Liver (tissue), 9 donors: Measurements from ENCODE around the gene TMPRSS6. TPM values are rescaled to one million over a fixed set of nuclear protein-coding genes. Genes with fewer than 3 reads are reported as not detected.

Source experiments
- DNase-seq: peaks from one replicate; pipeline ENCODE4 v3.0.0-alpha.2; 2017; ENCODE audit warnings: low spot score
- H3K27ac ChIP-seq, 2 donors: one replicate each; pipeline ENCODE4 v1.7.0; 2013; ENCODE audit warnings: inconsistent platforms in 2 of 2, low read length in 2 of 2, control low read depth in 1 of 2, low read depth in 1 of 2, mild to moderate bottlenecking in 1 of 2
- H3K27me3 ChIP-seq, 4 donors: one replicate each; pipeline versions ENCODE4 v1.6.1 to v1.7.0; 2013; ENCODE audit warnings: low read length in 3 of 4, inconsistent platforms in 1 of 4, mild to moderate bottlenecking in 1 of 4, moderate library complexity in 1 of 4; ENCODE audit not compliant: control insufficient read depth in 4 of 4, insufficient read depth in 4 of 4
- H3K36me3 ChIP-seq, 4 donors: one replicate each; pipeline versions ENCODE4 v1.6.1 to v1.7.0; 2013; ENCODE audit warnings: low read length in 3 of 4, mild to moderate bottlenecking in 3 of 4, low read depth in 1 of 4, moderate library complexity in 1 of 4; ENCODE audit not compliant: control insufficient read depth in 4 of 4, insufficient read depth in 3 of 4
- H3K4me1 ChIP-seq, 4 donors: one replicate each; pipeline versions ENCODE4 v1.6.1 to v1.7.0; 2013; ENCODE audit warnings: low read length in 3 of 4, mild to moderate bottlenecking in 3 of 4, moderate library complexity in 1 of 4; ENCODE audit not compliant: control insufficient read depth in 4 of 4, insufficient read depth in 4 of 4
- H3K4me3 ChIP-seq, 3 donors: one replicate each; pipeline versions ENCODE4 v1.6.1 to v1.7.0; 2013; ENCODE audit warnings: low read length in 3 of 3, control low read depth in 1 of 3, low read depth in 1 of 3, mild to moderate bottlenecking in 1 of 3
- H3K9ac ChIP-seq, 2 donors: one replicate each; pipeline ENCODE4 v1.7.0; 2013; ENCODE audit warnings: low read length in 2 of 2, mild to moderate bottlenecking in 2 of 2, moderate library complexity in 2 of 2, control low read depth in 1 of 2, low read depth in 1 of 2
- H3K9me3 ChIP-seq, 4 donors: one replicate each; pipeline versions ENCODE4 v1.6.1 to v1.7.0; 2013; ENCODE audit warnings: low read length in 3 of 4; ENCODE audit not compliant: control insufficient read depth in 4 of 4
- ATF3 ChIP-seq: IDR thresholded peaks from 2 replicates; pipeline ENCODE4 v1.6.1; 2016; ENCODE audit warnings: antibody characterized with exemption
- CTCF ChIP-seq: fragments of 150-350 bp; IDR thresholded peaks from 2 replicates; pipeline ENCODE4 v1.5.1; 2017; ENCODE audit warnings: improper control_type of control experiment, low read depth, low read length; ENCODE audit not compliant: missing input control
- EGR1 ChIP-seq, 2 donors: IDR thresholded peaks; 2 replicates each; pipeline ENCODE4 v1.6.1; 2016 to 2018; ENCODE audit warnings: antibody characterized with exemption in 2 of 2, low read depth in 2 of 2
- FOXA1 ChIP-seq: IDR thresholded peaks from 2 replicates; pipeline ENCODE4 v1.6.1; 2016; ENCODE audit warnings: antibody characterized with exemption
- FOXA2 ChIP-seq: IDR thresholded peaks from 2 replicates; pipeline ENCODE4 v1.6.1; 2016; ENCODE audit warnings: antibody characterized with exemption
- GABPA ChIP-seq, 2 donors: IDR thresholded peaks in 1 of 2; conservative IDR thresholded peaks in 1 of 2; 2 replicates each; pipeline ENCODE4 v1.6.1; 2016; ENCODE audit warnings: antibody characterized with exemption in 2 of 2, mild to moderate bottlenecking in 1 of 2, moderate library complexity in 1 of 2
- HNF4A ChIP-seq, 2 donors: conservative IDR thresholded peaks; 2 replicates each; pipeline ENCODE4 v1.6.1; 2016; ENCODE audit warnings: antibody characterized with exemption in 2 of 2, mild to moderate bottlenecking in 2 of 2
- HNF4G ChIP-seq: IDR thresholded peaks from 2 replicates; pipeline ENCODE4 v1.6.1; 2016; ENCODE audit warnings: antibody characterized with exemption
- JUND ChIP-seq, 2 donors: IDR thresholded peaks; 2 replicates each; pipeline ENCODE4 v1.6.1; 2016; ENCODE audit warnings: antibody characterized with exemption in 2 of 2
- MAX ChIP-seq: IDR thresholded peaks from 2 replicates; pipeline ENCODE4 v1.6.1; 2016; ENCODE audit warnings: antibody characterized with exemption
- NR2F2 ChIP-seq: IDR thresholded peaks from 2 replicates; pipeline ENCODE4 v1.6.1; 2016; ENCODE audit warnings: antibody characterized with exemption
- RXRA ChIP-seq, 2 donors: IDR thresholded peaks; 2 replicates each; pipeline ENCODE4 v1.6.1; 2017 to 2018; ENCODE audit warnings: antibody characterized with exemption in 2 of 2, mild to moderate bottlenecking in 1 of 2
- SP1 ChIP-seq: IDR thresholded peaks from 2 replicates; pipeline ENCODE4 v1.6.1; 2018; ENCODE audit warnings: antibody characterized with exemption, mild to moderate bottlenecking
- TAF1 ChIP-seq: conservative IDR thresholded peaks from 2 replicates; pipeline ENCODE4 v1.6.1; 2016; ENCODE audit warnings: antibody characterized with exemption, mild to moderate bottlenecking
- YY1 ChIP-seq: IDR thresholded peaks from 2 replicates; pipeline ENCODE4 v1.6.1; 2016; ENCODE audit warnings: antibody characterized with exemption, mild to moderate bottlenecking
- ZBTB33 ChIP-seq: IDR thresholded peaks from 2 replicates; pipeline ENCODE4 v1.6.1; 2016; ENCODE audit warnings: antibody characterized with exemption
- WGBS: extraction: QIAGEN DNeasy Blood & Tissue Kit; methylation state at CpG from one replicate; pipeline ENCODE4 v1.1.7; 2013; 5-methylcytosine and 5-hydroxymethylcytosine counted together
- polyA plus RNA-seq, 2 donors: library from polyadenylated mRNA; stranded (reverse) in 1 of 2; unstranded in 1 of 2; fragments of 200-250 nt in 1 of 2; fragments of >200 nt in 1 of 2; fragmentation: Nextera tagmentation in 1 of 2; extraction: Ambion mirVana in 1 of 2; gene quantifications; one replicate each; pipeline versions ENCODE4 v1.2.1 to v1.2.3, GENCODE V29; 2013 to 2015
- total RNA-seq, 2 donors: library from RNA; depleted of rRNA; stranded (reverse); fragments of >200 nt; gene quantifications; one replicate each; pipeline ENCODE4 v1.2.3, GENCODE V29; 2014
- TF ChIP-seq, protein P1 (sequence below): IDR thresholded peaks from 2 replicates; pipeline ENCODE4 v1.6.1; 2016; ENCODE audit warnings: antibody characterized with exemption, mild to moderate bottlenecking
- donor health status: healthy.
- donor health status: healthy.
- donor health status: healthy.
- donor health status: healthy.
- donor health status: healthy.

The TMPRSS6 gene
- total and polyA plus RNA-seq, 4 donors: 12.6 to 47.1 (median 39.9) TPM

- 74% methylated on average over 7 of the region's 7 CpGs for WGBS
- Histone ChIP-seq H3K27me3 (no peaks in the 10 kb centered on the region), H3K4me1 (peaks cover 8 to 34% (median 27%) of the 10 kb centered on the region in 4 donors), H3K9ac (peak overlapping the region in 1 of 2 donors; percentile 26), H3K9me3 (no peaks in the 10 kb centered on the region), H3K4me3 (no peak overlapping the region), H3K36me3 (no peaks in the 10 kb centered on the region), H3K27ac (peak overlapping the region; percentile 19 to 33)
- TF ChIP-seq MAX: no peak
- no peak for TF ChIP-seq CTCF
- TF ChIP-seq HNF4A (conservative IDR thresholded peaks at IDR 0.05): no peak
- TF ChIP-seq SP1: no peak
- TF ChIP-seq NR2F2: no peak
- no peak for TF ChIP-seq FOXA1
- TF ChIP-seq HNF4G: no peak
- TF ChIP-seq, protein P1, sequence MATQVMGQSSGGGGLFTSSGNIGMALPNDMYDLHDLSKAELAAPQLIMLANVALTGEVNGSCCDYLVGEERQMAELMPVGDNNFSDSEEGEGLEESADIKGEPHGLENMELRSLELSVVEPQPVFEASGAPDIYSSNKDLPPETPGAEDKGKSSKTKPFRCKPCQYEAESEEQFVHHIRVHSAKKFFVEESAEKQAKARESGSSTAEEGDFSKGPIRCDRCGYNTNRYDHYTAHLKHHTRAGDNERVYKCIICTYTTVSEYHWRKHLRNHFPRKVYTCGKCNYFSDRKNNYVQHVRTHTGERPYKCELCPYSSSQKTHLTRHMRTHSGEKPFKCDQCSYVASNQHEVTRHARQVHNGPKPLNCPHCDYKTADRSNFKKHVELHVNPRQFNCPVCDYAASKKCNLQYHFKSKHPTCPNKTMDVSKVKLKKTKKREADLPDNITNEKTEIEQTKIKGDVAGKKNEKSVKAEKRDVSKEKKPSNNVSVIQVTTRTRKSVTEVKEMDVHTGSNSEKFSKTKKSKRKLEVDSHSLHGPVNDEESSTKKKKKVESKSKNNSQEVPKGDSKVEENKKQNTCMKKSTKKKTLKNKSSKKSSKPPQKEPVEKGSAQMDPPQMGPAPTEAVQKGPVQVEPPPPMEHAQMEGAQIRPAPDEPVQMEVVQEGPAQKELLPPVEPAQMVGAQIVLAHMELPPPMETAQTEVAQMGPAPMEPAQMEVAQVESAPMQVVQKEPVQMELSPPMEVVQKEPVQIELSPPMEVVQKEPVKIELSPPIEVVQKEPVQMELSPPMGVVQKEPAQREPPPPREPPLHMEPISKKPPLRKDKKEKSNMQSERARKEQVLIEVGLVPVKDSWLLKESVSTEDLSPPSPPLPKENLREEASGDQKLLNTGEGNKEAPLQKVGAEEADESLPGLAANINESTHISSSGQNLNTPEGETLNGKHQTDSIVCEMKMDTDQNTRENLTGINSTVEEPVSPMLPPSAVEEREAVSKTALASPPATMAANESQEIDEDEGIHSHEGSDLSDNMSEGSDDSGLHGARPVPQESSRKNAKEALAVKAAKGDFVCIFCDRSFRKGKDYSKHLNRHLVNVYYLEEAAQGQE: no peak
- TF ChIP-seq GABPA (IDR thresholded peaks at IDR 0.05 in 1 of 2, conservative IDR thresholded peaks at IDR 0.05 in 1 of 2): no peak
- TF ChIP-seq FOXA2: no peak
- TF ChIP-seq ATF3: no peak
- no peak for TF ChIP-seq JUND (IDR thresholded peaks at IDR 0.05)
- TF ChIP-seq TAF1: no peak
- TF ChIP-seq ZBTB33: no peak
- no peak for TF ChIP-seq RXRA (IDR thresholded peaks at IDR 0.05)
- no peak for DNase-seq
Observed at GRCh38 chr22:37043209-37043827, 66.2 kb downstream of the TMPRSS6 start.

GRCh38 chr22:37039466-37039865 lies 70.0 kb downstream of the TMPRSS6 start:
- no peak overlapping the region for H3K9ac ChIP-seq
- peaks cover 8 to 45% (median 34%) of the 10 kb centered on the region in 4 donors for H3K4me1 ChIP-seq
- no peak for TF ChIP-seq FOXA1
- no peak for TF ChIP-seq HNF4A (conservative IDR thresholded peaks at IDR 0.05)
- no peak for TF ChIP-seq NR2F2
- no peak for TF ChIP-seq ATF3
- TF ChIP-seq TAF1: no peak
- TF ChIP-seq SP1: no peak
- TF ChIP-seq YY1: no peak
- no peak for TF ChIP-seq GABPA (IDR thresholded peaks at IDR 0.05 in 1 of 2, conservative IDR thresholded peaks at IDR 0.05 in 1 of 2)
- no peak for TF ChIP-seq ZBTB33
- no peak for TF ChIP-seq CTCF
- no peak for TF ChIP-seq FOXA2
- TF ChIP-seq RXRA (IDR thresholded peaks at IDR 0.05): no peak
- no peak for TF ChIP-seq HNF4G
- no peak for TF ChIP-seq MAX
- TF ChIP-seq EGR1 (IDR thresholded peaks at IDR 0.05; ENCODE audit: low read depth in 2 of 2): no peak
- no peak for TF ChIP-seq JUND (IDR thresholded peaks at IDR 0.05)
- DNase-seq: no peak
- H3K9me3 ChIP-seq: no peaks in the 10 kb centered on the region
- H3K4me3 ChIP-seq: no peak overlapping the region
- H3K27ac ChIP-seq: no peak overlapping the region
- no peaks in the 10 kb centered on the region for H3K36me3 ChIP-seq
- WGBS: 94% methylated on average over 2 of the region's 2 CpGs
- H3K27me3 ChIP-seq: no peaks in the 10 kb centered on the region
